Measurements from ENCODE around the gene PPEF1.

DNA sequence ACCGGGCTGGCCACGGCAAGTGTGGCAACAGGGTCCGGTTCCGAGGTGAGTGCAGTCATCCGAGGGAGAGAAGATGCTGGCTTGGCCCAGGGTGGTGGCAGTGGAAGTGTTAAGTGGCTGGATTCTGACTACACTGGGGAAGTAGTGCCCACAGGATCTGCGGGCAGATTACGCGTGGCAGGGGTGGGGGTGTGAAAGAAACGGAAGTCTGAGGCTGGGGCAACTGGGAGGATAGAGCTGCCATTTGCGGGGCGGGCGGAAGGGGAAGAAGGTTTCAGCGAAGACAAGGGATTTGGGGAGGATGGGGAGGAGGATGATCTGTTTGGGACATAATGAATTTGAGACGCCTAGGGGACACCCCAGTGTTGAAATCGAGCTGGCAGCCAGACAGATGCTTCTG lies 40.8 kb upstream of the PPEF1 start:
- TF ChIP-seq TAF1 (conservative IDR thresholded peaks at IDR 0.05) (no peak), RAD21 (IDR thresholded peaks at IDR 0.05) (no peak), MAX (IDR thresholded peaks at IDR 0.05) (no peak), RXRA (IDR thresholded peaks at IDR 0.05) (no peak)
- TF ChIP-seq, protein P1, sequence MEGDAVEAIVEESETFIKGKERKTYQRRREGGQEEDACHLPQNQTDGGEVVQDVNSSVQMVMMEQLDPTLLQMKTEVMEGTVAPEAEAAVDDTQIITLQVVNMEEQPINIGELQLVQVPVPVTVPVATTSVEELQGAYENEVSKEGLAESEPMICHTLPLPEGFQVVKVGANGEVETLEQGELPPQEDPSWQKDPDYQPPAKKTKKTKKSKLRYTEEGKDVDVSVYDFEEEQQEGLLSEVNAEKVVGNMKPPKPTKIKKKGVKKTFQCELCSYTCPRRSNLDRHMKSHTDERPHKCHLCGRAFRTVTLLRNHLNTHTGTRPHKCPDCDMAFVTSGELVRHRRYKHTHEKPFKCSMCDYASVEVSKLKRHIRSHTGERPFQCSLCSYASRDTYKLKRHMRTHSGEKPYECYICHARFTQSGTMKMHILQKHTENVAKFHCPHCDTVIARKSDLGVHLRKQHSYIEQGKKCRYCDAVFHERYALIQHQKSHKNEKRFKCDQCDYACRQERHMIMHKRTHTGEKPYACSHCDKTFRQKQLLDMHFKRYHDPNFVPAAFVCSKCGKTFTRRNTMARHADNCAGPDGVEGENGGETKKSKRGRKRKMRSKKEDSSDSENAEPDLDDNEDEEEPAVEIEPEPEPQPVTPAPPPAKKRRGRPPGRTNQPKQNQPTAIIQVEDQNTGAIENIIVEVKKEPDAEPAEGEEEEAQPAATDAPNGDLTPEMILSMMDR (IDR thresholded peaks at IDR 0.05; ENCODE audit: low read depth, low read length, missing input control): no peak
- TF ChIP-seq, protein P2, sequence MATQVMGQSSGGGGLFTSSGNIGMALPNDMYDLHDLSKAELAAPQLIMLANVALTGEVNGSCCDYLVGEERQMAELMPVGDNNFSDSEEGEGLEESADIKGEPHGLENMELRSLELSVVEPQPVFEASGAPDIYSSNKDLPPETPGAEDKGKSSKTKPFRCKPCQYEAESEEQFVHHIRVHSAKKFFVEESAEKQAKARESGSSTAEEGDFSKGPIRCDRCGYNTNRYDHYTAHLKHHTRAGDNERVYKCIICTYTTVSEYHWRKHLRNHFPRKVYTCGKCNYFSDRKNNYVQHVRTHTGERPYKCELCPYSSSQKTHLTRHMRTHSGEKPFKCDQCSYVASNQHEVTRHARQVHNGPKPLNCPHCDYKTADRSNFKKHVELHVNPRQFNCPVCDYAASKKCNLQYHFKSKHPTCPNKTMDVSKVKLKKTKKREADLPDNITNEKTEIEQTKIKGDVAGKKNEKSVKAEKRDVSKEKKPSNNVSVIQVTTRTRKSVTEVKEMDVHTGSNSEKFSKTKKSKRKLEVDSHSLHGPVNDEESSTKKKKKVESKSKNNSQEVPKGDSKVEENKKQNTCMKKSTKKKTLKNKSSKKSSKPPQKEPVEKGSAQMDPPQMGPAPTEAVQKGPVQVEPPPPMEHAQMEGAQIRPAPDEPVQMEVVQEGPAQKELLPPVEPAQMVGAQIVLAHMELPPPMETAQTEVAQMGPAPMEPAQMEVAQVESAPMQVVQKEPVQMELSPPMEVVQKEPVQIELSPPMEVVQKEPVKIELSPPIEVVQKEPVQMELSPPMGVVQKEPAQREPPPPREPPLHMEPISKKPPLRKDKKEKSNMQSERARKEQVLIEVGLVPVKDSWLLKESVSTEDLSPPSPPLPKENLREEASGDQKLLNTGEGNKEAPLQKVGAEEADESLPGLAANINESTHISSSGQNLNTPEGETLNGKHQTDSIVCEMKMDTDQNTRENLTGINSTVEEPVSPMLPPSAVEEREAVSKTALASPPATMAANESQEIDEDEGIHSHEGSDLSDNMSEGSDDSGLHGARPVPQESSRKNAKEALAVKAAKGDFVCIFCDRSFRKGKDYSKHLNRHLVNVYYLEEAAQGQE (IDR thresholded peaks at IDR 0.05): no peak
- TF ChIP-seq, protein P3, sequence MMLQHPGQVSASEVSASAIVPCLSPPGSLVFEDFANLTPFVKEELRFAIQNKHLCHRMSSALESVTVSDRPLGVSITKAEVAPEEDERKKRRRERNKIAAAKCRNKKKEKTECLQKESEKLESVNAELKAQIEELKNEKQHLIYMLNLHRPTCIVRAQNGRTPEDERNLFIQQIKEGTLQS (IDR thresholded peaks at IDR 0.05): no peak
